VCaP (cell line): ENCODE results near the gene CTNNA3.
"Not testable (repeated sequence)": the region's sequence is repeated elsewhere in the genome, so short reads cannot be mapped to it uniquely, and the experiment has no call there.

Source experiments
- H3K27ac ChIP-seq: fragments of 450-650 bp; 2 replicates; pipeline ENCODE4 v1.5.1; 2017
- TF ChIP-seq, protein P1 (sequence below): fragments of 450-650 bp; conservative IDR thresholded peaks from 2 replicates; pipeline ENCODE4 v1.5.1; 2017; ENCODE audit warnings: mild to moderate bottlenecking, moderate library complexity

The CTNNA3 gene

GRCh38 chr10:67239864-67240497 lies 456.0 kb downstream of the CTNNA3 start:
- TF ChIP-seq, protein P1, sequence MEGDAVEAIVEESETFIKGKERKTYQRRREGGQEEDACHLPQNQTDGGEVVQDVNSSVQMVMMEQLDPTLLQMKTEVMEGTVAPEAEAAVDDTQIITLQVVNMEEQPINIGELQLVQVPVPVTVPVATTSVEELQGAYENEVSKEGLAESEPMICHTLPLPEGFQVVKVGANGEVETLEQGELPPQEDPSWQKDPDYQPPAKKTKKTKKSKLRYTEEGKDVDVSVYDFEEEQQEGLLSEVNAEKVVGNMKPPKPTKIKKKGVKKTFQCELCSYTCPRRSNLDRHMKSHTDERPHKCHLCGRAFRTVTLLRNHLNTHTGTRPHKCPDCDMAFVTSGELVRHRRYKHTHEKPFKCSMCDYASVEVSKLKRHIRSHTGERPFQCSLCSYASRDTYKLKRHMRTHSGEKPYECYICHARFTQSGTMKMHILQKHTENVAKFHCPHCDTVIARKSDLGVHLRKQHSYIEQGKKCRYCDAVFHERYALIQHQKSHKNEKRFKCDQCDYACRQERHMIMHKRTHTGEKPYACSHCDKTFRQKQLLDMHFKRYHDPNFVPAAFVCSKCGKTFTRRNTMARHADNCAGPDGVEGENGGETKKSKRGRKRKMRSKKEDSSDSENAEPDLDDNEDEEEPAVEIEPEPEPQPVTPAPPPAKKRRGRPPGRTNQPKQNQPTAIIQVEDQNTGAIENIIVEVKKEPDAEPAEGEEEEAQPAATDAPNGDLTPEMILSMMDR = no peak
- peak overlapping the region; percentile 20; the same call in 1 of the 2 replicates for H3K27ac ChIP-seq

GRCh38 chr10:67230680-67231500 lies 465.1 kb downstream of the CTNNA3 start:
- H3K27ac ChIP-seq = not testable (repeated sequence)

DNA sequence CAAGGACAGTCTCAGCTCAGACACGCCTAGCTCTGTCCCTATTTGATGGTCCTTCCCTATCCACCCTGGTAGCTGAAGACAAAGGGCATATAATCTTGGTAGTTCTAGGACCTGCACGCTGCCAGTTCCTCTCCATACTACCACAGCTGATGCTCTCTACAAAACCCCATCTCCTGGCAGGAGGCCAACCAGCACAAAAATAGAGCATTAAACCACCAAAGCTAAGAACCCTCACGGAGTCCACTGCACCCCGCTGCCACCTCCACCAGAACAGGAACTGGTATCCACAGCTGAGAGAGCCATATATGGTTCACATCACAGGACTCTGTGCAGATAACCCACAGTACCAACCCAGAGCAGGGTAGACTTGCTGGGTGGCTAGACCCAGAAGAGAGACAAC lies 470.8 kb downstream of the CTNNA3 start:
- H3K27ac ChIP-seq = no peak overlapping the region

GRCh38 chr10:67224553-67224952 lies 471.4 kb downstream of the CTNNA3 start:
- TF ChIP-seq, protein P1 = no peak
- no peak overlapping the region for H3K27ac ChIP-seq

More for the DNA sequence above, 470.8 kb downstream of the CTNNA3 start:
- TF ChIP-seq, protein P1 = no peak

GRCh38 chr10:67222934-67223333 lies 473.1 kb downstream of the CTNNA3 start:
- H3K27ac ChIP-seq = no peak overlapping the region
- TF ChIP-seq, protein P1 = no peak

DNA sequence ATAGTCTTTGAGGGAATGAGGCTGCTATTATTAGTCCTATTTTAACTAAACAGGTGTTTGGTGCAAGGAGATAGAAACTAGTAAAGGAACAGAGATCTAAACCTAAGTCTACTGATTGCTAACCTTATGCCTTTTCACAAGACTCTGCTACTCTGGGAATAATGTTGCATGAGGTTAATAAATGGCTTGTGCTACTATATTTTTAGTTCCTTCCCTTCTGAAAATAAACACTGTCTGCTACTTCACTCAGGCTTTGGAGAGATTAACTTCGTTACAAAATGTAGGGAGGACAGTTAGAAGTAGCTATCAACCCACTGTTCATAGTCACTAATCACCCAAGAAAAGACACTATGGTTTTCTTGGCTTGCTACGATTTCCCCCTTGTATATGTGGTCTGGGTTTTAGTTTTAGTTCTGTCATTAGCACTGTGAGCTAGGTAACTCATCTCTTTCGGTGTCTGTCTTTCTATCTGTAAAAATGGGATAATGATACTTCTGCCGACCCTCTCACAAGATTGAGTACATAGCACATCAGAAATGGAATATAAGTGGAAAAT lies 474.0 kb downstream of the CTNNA3 start:
- TF ChIP-seq, protein P1 = no peak
- H3K27ac ChIP-seq = no peak overlapping the region

DNA sequence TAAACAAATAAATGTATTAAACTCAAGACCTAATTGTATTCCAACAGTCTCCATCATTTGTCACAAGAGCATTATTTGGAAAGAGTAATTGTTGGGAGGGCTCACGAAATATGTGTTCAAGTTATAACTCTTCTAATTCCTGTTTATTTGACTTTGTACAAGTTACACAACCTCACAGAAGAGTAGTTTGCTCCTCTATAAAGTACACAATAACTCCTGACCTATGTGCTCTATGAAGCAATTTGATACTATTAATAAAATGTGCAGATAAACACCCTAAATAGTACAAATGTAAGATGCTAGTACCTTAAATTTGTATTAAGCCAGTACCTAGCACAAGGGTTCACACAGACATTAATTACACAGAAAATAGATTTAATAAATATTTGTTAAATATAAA lies 484.3 kb downstream of the CTNNA3 start:
- H3K27ac ChIP-seq = no peak overlapping the region; the same call in 1 of the 2 replicates
- TF ChIP-seq, protein P1 = no peak

DNA sequence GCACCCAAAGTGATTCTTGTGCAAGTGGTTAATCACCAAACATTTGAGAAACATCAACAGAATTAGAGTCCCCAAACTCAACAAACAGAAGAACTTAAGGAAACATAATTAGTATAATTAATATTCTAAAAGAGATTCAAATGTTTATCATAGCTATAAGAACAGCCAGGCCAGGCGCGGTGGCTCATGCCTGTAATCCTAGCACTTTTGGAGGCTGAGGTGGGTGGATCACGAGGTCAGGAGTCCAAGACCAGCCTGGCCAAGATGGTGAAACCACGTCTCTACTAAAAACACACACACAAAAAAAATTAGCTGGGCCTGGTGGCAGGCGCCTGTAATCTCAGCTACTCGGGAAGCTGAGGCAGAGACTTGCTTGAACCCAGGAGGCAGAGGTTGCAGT lies 488.1 kb downstream of the CTNNA3 start:
- not testable (repeated sequence) for H3K27ac ChIP-seq
